22Rv1 (cell line): ENCODE data around the gene EFEMP1.

Experiments used
- ZFX ChIP-seq: fragments of 450-650 bp; IDR thresholded peaks from 2 replicates; pipeline ENCODE4 v1.6.1; 2017; ENCODE audit warnings: antibody characterized with exemption, borderline replicate concordance
- TF ChIP-seq, protein P1 (sequence below): fragments of 450-650 bp; IDR thresholded peaks from 2 replicates; pipeline ENCODE4 v1.5.1; 2017; ENCODE audit warnings: mild to moderate bottlenecking

- TF ChIP-seq, protein P1, sequence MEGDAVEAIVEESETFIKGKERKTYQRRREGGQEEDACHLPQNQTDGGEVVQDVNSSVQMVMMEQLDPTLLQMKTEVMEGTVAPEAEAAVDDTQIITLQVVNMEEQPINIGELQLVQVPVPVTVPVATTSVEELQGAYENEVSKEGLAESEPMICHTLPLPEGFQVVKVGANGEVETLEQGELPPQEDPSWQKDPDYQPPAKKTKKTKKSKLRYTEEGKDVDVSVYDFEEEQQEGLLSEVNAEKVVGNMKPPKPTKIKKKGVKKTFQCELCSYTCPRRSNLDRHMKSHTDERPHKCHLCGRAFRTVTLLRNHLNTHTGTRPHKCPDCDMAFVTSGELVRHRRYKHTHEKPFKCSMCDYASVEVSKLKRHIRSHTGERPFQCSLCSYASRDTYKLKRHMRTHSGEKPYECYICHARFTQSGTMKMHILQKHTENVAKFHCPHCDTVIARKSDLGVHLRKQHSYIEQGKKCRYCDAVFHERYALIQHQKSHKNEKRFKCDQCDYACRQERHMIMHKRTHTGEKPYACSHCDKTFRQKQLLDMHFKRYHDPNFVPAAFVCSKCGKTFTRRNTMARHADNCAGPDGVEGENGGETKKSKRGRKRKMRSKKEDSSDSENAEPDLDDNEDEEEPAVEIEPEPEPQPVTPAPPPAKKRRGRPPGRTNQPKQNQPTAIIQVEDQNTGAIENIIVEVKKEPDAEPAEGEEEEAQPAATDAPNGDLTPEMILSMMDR = no peak
- no peak for TF ChIP-seq ZFX
These were observed 37.7 kb downstream of the EFEMP1 start for GRCh38 chr2:55885944-55886281.
